BJ (cell line): Measurements from ENCODE around the gene OGDH. TPM values are rescaled to one million over a fixed set of nuclear protein-coding genes. Genes with fewer than 3 reads are reported as not detected.

Experiments
- polyA plus RNA-seq: library from polyadenylated mRNA; depleted of rRNA; stranded (reverse); fragments of >200 nt; gene quantifications from 2 replicates; pipeline ENCODE4 v1.2.3, GENCODE V29; 2011; rRNA removed

OGDH gene
- polyA plus RNA-seq, 1 experiment, result 51.3 TPM

Other genes with a start within 250 kb of the OGDH start
- 78.2 and 82.8 TPM in 2 replicates for gene NUDCD3, start 116.0 kb upstream of the OGDH start, polyA plus RNA-seq
- not detected in 2 replicates for gene NPC1L1, start 65.3 kb upstream of the OGDH start, polyA plus RNA-seq
- 56.8 and 77.3 TPM in 2 replicates for gene DDX56, start 32.7 kb upstream of the OGDH start, polyA plus RNA-seq
- gene TMED4, start 24.4 kb upstream of the OGDH start, polyA plus RNA-seq, result 75.7 and 80.9 TPM in 2 replicates
- gene ZMIZ2, start 142.2 kb downstream of the OGDH start, polyA plus RNA-seq, result 4.4 and 7.4 TPM in 2 replicates
- gene PPIA, start 190.1 kb downstream of the OGDH start, polyA plus RNA-seq, result 3,555 and 5,521 TPM in 2 replicates
- 100 and 107 TPM in 2 replicates for gene H2AZ2, start 241.5 kb downstream of the OGDH start, polyA plus RNA-seq